Measurements from ENCODE around the gene KRT38. TPM values are rescaled to one million over a fixed set of nuclear protein-coding genes. Genes with fewer than 3 reads are reported as not detected.
"Not testable (repeated sequence)": the region's sequence is repeated elsewhere in the genome, so short reads cannot be mapped to it uniquely, and the experiment has no call there.

Gene KRT38
- total and polyA plus RNA-seq, 7 donors, result 0.03 TPM; not detected in 6

- no peak overlapping the region for H3K4me3 ChIP-seq
- TF ChIP-seq CTCF (IDR thresholded peaks at IDR 0.05), result no peak
- no peaks in the 10 kb centered on the region for H3K4me1 ChIP-seq
- intact Hi-C loops (cut with DNase I), result no loop called here
- WGBS, 3 donors, result 58 to 61% (median 59%) methylated on average over 5 of the region's 5 CpGs
- ATAC-seq, result no peak
- no peaks in the 10 kb centered on the region for H3K9me3 ChIP-seq
- DNase-seq, result no peak
- H3K27me3 ChIP-seq (ENCODE audit: insufficient read depth in 3 of 3, low read length in 2 of 3), result peaks cover 2 to 3% (median 2%) of the 10 kb centered on the region in 3 donors
- H3K27ac ChIP-seq, result no peak overlapping the region
- no peaks in the 10 kb centered on the region for H3K36me3 ChIP-seq (ENCODE audit: insufficient read depth in 1 of 2, low read depth in 1 of 2)
These were observed 6.4 kb downstream of the KRT38 start for GRCh38 chr17:41434415-41434814.

DNA sequence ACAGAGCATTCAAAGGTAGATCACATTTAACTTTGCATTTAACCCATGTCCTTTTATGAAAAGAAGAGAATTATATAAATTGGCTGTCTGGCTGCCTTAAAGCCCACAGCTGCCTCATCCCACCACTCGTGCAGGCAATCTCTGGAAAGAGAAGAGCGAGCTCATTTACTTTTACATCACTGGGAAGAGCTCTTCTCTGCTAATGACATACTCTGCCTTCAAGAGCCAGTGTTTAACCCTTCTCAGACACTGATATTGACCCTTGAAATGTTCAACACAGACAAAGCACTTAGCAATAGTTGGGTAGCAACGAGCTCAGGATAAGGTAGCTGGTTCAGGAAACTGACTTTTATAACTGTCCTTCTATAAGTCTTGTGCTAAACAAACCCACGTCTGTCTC lies 6.8 kb downstream of the KRT38 start:
- no peak for TF ChIP-seq CTCF (IDR thresholded peaks at IDR 0.05)
- no peaks in the 10 kb centered on the region for H3K36me3 ChIP-seq (ENCODE audit: insufficient read depth in 1 of 2, low read depth in 1 of 2)
- 37 to 54% (median 46%) methylated on average over 4 of the region's 4 CpGs for WGBS, 3 donors
- DNase-seq (no peak), ATAC-seq (no peak)
- no peak overlapping the region for H3K4me3 ChIP-seq
- intact Hi-C loops (cut with DNase I), result no loop called here
- H3K27me3 ChIP-seq (ENCODE audit: insufficient read depth in 3 of 3, low read length in 2 of 3), result peaks cover 2 to 3% (median 2%) of the 10 kb centered on the region in 3 donors
- H3K9me3 ChIP-seq, result no peaks in the 10 kb centered on the region
- H3K4me1 ChIP-seq, result no peaks in the 10 kb centered on the region
- no peak overlapping the region for H3K27ac ChIP-seq

GRCh38 chr17:41433586-41433985 lies 7.2 kb downstream of the KRT38 start:
- 55 to 58% (median 58%) methylated on average over 4 of the region's 4 CpGs for WGBS, 3 donors
- Histone ChIP-seq H3K4me3 (no peak overlapping the region), H3K9me3 (no peaks in the 10 kb centered on the region), H3K27ac (no peak overlapping the region), H3K36me3 (ENCODE audit: insufficient read depth in 1 of 2, low read depth in 1 of 2) (no peaks in the 10 kb centered on the region), H3K4me1 (no peaks in the 10 kb centered on the region), H3K27me3 (ENCODE audit: insufficient read depth in 3 of 3, low read length in 2 of 3) (peaks cover 2 to 3% (median 2%) of the 10 kb centered on the region in 3 donors)
- no peak for TF ChIP-seq CTCF (IDR thresholded peaks at IDR 0.05)
- intact Hi-C loops (cut with DNase I), result no loop called here
- DNase-seq, result no peak
- ATAC-seq, result no peak

GRCh38 chr17:41430376-41430775 lies 10.4 kb downstream of the KRT38 start:
- H3K4me3 ChIP-seq; H3K4me1 ChIP-seq; ATAC-seq; H3K27me3 ChIP-seq (ENCODE audit: insufficient read depth in 3 of 3, low read length in 2 of 3); intact Hi-C loops (cut with DNase I); H3K36me3 ChIP-seq (ENCODE audit: insufficient read depth in 1 of 2, low read depth in 1 of 2); H3K27ac ChIP-seq; H3K9me3 ChIP-seq; DNase-seq: not testable (repeated sequence)
- 79 to 83% (median 80%) methylated on average over 9 of the region's 9 CpGs for WGBS, 3 donors

DNA sequence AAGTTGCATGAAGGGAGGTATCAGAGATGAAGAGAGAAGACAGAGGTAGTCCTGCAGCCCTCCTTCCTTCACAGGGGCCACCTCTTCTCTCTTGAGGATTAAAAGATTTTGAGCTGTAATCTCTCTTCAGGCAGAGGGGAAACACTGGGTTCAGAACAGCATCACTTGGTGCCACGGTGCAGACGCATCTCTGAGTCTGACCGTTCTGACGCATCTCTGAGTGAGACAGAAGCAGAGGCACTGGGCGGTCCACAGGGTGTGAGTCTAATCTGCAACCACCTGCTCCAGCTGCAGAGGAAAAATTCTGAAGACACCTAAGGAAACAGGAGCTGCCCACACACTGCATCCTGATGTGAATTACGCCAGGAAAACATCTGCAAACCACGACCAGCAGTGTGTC lies 11.1 kb downstream of the KRT38 start:
- no peaks in the 10 kb centered on the region for H3K9me3 ChIP-seq
- H3K27ac ChIP-seq, result no peak overlapping the region
- ATAC-seq, result no peak
- H3K4me1 ChIP-seq, result no peaks in the 10 kb centered on the region
- no peak for TF ChIP-seq CTCF (IDR thresholded peaks at IDR 0.05)
- no peaks in the 10 kb centered on the region for H3K36me3 ChIP-seq (ENCODE audit: insufficient read depth in 1 of 2, low read depth in 1 of 2)
- no peak overlapping the region for H3K4me3 ChIP-seq
- 64 to 72% (median 65%) methylated on average over 7 of the region's 7 CpGs for WGBS, 3 donors
- H3K27me3 ChIP-seq (ENCODE audit: insufficient read depth in 3 of 3, low read length in 2 of 3), result peaks cover 0 to 3% (median 2%) of the 10 kb centered on the region in 3 donors
- DNase-seq, result no peak
- intact Hi-C loops (cut with DNase I), result no loop called here
